Ovary (tissue), 9 donors: ENCODE results near the gene DIAPH1. TPM values are rescaled to one million over a fixed set of nuclear protein-coding genes. Genes with fewer than 3 reads are reported as not detected.
A peak's percentile ranks its signal among the peaks of the same experiment; 100 is the strongest.

Experiments used
- DNase-seq, 5 donors: peaks; one replicate each; pipeline ENCODE4 v3.0.0-alpha.2; 2019 to 2020
- H3K27ac ChIP-seq, 2 donors: fragments of 200-600 bp; one replicate each; pipeline versions ENCODE4 v1.5.1 to v1.8.0; 2019 to 2022
- H3K27me3 ChIP-seq: fragments of 200-600 bp; one replicate; pipeline ENCODE4 v1.8.0; 2022
- H3K36me3 ChIP-seq: fragments of 200-600 bp; sonication (generic); one replicate; pipeline ENCODE4 v1.5.1; 2019
- H3K4me1 ChIP-seq: one replicate; pipeline ENCODE4 v1.8.1; 2013; ENCODE audit warnings: mild to moderate bottlenecking, moderate library complexity; ENCODE audit not compliant: insufficient read depth
- H3K4me3 ChIP-seq: fragments of 200-600 bp; sonication (generic); one replicate; pipeline ENCODE4 v1.5.1; 2017
- H3K9me3 ChIP-seq, 2 donors: fragments of 200-600 bp in 1 of 2; sonication (generic) in 1 of 2; one replicate each; pipeline versions ENCODE4 v1.5.1 to v1.8.1; 2013 to 2019; ENCODE audit warnings: mild to moderate bottlenecking in 1 of 2, moderate library complexity in 1 of 2
- EP300 ChIP-seq: sonication (generic); formaldehyde crosslinking; IDR thresholded peaks from one replicate; pipeline ENCODE4 v1.6.1; 2017; ENCODE audit warnings: antibody characterized with exemption
- POLR2A ChIP-seq: fragments of 450-650 bp; IDR thresholded peaks from one replicate; pipeline ENCODE4 v1.6.1; 2017; ENCODE audit warnings: antibody characterized with exemption, mild to moderate bottlenecking, moderate library complexity
- WGBS, 3 donors: extraction: QIAGEN DNeasy Blood & Tissue Kit in 1 of 3; methylation state at CpG; one replicate each; pipeline versions ENCODE4 v1.1.5 to v1.1.7; 2013 to 2017; 5-methylcytosine and 5-hydroxymethylcytosine counted together
- intact Hi-C, 4 donors: fragments of 100-400 bp; cut with DNase I; formaldehyde crosslinking; loops; one replicate each; pipeline versions ENCODE4 v1.11.0 to v1.15.1; 2022 to 2023
- polyA plus RNA-seq, 2 donors: library from polyadenylated mRNA; stranded (reverse); fragments of 200-250 nt in 1 of 2; fragments of 350-450 nt in 1 of 2; fragmentation: Illumina TruSeq in 1 of 2; extraction: RNeasy Lipid Tissue Mini Kit (QIAGEN cat#74804) in 1 of 2; gene quantifications; one replicate each; pipeline ENCODE4 v1.2.3, GENCODE V29; 2013 to 2014
- total RNA-seq, 7 donors: library from RNA; depleted of rRNA in 2 of 7; stranded (reverse); fragments of >200 nt in 2 of 7; fragmentation: NEBNext Ultra II Directional in 3 of 7; extraction: Animal tissue kit (Norgen Biotek cat#: 25700) in 3 of 7; gene quantifications; one replicate each; pipeline versions ENCODE4 v1.1.0 to v1.2.4, GENCODE V29; 2016 to 2023
- TF ChIP-seq, protein P1 (sequence below), 3 donors: fragments of 450-650 bp in 2 of 3; fragments of 200-600 bp in 1 of 3; IDR thresholded peaks; one replicate each; pipeline versions ENCODE4 v1.5.1 to v1.8.0; 2016 to 2022; ENCODE audit warnings: antibody characterized with exemption in 3 of 3, mild to moderate bottlenecking in 1 of 3
- donor health status: DM: no; HTN: no; CAD: no; lungs with moderate emphysema.
- donor health status: DM: no; HTN: no; CAD: no.
- donor health status: Bipolar disorder and iron deficiency.
- donor health status: DM: yes; HTN: yes; CAD: no.
- donor health status: DM: no; HTN: no; CAD: no.
- donor health status: DM: yes; HTN: yes; CAD: no.

Gene DIAPH1
- total and polyA plus RNA-seq, 9 donors, result 21.2 to 51.0 (median 44.0) TPM

DNA sequence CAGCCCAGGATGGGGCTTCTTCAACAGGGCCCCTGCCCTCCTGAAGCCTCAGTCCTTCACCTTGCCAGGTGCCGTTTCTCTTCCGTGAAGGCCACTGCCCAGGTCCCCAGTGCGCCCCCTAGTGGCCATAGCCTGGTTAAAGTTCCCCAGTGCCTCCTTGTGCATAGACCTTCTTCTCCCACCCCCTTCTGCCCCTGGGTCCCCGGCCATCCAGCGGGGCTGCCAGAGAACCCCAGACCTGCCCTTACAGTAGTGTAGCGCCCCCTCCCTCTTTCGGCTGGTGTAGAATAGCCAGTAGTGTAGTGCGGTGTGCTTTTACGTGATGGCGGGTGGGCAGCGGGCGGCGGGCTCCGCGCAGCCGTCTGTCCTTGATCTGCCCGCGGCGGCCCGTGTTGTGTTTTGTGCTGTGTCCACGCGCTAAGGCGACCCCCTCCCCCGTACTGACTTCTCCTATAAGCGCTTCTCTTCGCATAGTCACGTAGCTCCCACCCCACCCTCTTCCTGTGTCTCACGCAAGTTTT, 106.3 kb downstream of the DIAPH1 start:
- peak; percentile 82 to 91 (median 89) for DNase-seq
- Histone ChIP-seq H3K27me3 (no peaks in the 10 kb centered on the region), H3K9me3 (no peaks in the 10 kb centered on the region), H3K4me3 (peak overlapping the region; percentile 64), H3K36me3 (no peaks in the 10 kb centered on the region), H3K27ac (peak overlapping the region; percentile 74 to 82), H3K4me1 (peaks cover 17% of the 10 kb centered on the region)
- 1 to 10% (median 2%) methylated on average over 28 of the region's 28 CpGs for WGBS, 3 donors
- TF ChIP-seq, protein P1, sequence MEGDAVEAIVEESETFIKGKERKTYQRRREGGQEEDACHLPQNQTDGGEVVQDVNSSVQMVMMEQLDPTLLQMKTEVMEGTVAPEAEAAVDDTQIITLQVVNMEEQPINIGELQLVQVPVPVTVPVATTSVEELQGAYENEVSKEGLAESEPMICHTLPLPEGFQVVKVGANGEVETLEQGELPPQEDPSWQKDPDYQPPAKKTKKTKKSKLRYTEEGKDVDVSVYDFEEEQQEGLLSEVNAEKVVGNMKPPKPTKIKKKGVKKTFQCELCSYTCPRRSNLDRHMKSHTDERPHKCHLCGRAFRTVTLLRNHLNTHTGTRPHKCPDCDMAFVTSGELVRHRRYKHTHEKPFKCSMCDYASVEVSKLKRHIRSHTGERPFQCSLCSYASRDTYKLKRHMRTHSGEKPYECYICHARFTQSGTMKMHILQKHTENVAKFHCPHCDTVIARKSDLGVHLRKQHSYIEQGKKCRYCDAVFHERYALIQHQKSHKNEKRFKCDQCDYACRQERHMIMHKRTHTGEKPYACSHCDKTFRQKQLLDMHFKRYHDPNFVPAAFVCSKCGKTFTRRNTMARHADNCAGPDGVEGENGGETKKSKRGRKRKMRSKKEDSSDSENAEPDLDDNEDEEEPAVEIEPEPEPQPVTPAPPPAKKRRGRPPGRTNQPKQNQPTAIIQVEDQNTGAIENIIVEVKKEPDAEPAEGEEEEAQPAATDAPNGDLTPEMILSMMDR (IDR thresholded peaks at IDR 0.05), result peak; percentile 76 to 82 (median 80)
- no peak for TF ChIP-seq POLR2A
- intact Hi-C loops, result loop anchor here in 3 of 4 donors (2.0 to 5.0 kb wide), 3 partner anchors 35 to 50 kb away; partner anchors contain the start of gene PCDHGC3 (in 3 of the 3)

DNA sequence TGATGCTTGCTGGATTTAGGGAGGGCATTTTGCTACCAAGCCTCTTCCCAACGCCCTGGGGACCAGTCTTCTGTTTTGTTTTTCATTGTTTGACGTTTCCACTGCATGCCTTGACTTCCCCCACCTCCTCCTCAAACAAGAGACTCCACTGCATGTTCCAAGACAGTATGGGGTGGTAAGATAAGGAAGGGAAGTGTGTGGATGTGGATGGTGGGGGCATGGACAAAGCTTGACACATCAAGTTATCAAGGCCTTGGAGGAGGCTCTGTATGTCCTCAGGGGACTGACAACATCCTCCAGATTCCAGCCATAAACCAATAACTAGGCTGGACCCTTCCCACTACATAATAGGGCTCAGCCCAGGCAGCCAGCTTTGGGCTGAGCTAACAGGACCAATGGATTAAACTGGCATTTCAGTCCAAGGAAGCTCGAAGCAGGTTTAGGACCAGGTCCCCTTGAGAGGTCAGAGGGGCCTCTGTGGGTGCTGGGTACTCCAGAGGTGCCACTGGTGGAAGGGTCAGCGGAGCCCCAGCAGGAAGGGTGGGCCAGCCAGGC, 107.0 kb downstream of the DIAPH1 start:
- no peaks in the 10 kb centered on the region for H3K36me3 ChIP-seq
- 54 to 63% (median 60%) methylated on average over 4 of the region's 4 CpGs for WGBS, 3 donors
- no peaks in the 10 kb centered on the region for H3K27me3 ChIP-seq
- peaks cover 19% of the 10 kb centered on the region for H3K4me1 ChIP-seq
- H3K9me3 ChIP-seq, result no peaks in the 10 kb centered on the region
- peak overlapping the region; percentile 74 to 82 for H3K27ac ChIP-seq
- no peak for TF ChIP-seq POLR2A
- no peak for TF ChIP-seq EP300
- TF ChIP-seq, protein P1 (IDR thresholded peaks at IDR 0.05), result no peak
- intact Hi-C loops, result loop anchor here in 3 of 4 donors (2.0 to 5.0 kb wide), 3 partner anchors 35 to 50 kb away; partner anchors contain the start of gene PCDHGC3 (in 3 of the 3)
- peak overlapping the region; percentile 64 for H3K4me3 ChIP-seq
- DNase-seq, result no peak

DNA sequence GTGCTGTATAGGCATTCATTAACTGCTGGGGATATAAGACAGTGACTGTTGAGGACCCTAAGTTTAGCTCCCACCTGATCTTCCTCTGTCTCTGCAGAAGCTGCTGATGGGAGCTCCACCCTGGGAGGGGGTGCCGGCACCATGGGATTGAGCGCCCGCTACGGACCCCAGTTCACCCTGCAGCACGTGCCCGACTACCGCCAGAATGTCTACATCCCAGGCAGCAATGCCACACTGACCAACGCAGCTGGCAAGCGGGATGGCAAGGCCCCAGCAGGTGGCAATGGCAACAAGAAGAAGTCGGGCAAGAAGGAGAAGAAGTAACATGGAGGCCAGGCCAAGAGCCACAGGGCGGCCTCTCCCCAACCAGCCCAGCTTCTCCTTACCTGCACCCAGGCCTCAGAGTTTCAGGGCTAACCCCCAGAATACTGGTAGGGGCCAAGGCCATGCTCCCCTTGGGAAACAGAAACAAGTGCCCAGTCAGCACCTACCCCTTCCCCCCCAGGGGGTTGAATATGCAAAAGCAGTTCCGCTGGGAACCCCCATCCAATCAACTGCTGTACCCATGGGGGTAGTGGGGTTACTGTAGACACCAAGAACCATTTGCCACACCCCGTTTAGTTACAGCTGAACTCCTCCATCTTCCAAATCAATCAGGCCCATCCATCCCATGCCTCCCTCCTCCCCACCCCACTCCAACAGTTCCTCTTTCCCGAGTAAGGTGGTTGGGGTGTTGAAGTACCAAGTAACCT, 107.8 kb downstream of the DIAPH1 start:
- H3K4me1 ChIP-seq, result peaks cover 19% of the 10 kb centered on the region
- no peaks in the 10 kb centered on the region for H3K36me3 ChIP-seq
- WGBS, 3 donors, result 90 to 91% (median 91%) methylated on average over 14 of the region's 14 CpGs
- intact Hi-C loops, result loop anchor here in 2 of 4 donors (5.0 kb wide), 2 partner anchors 34 to 51 kb away; partner anchors contain the start of gene PCDHGC3 (in 2 of the 2)
- TF ChIP-seq, protein P1 (IDR thresholded peaks at IDR 0.05), result no peak
- TF ChIP-seq EP300 (no peak), POLR2A (no peak)
- no peaks in the 10 kb centered on the region for H3K9me3 ChIP-seq
- H3K27ac ChIP-seq, result no peak overlapping the region
- H3K4me3 ChIP-seq, result no peak overlapping the region
- no peaks in the 10 kb centered on the region for H3K27me3 ChIP-seq
- peak in 1 of 5 donors; percentile 44 for DNase-seq

DNA sequence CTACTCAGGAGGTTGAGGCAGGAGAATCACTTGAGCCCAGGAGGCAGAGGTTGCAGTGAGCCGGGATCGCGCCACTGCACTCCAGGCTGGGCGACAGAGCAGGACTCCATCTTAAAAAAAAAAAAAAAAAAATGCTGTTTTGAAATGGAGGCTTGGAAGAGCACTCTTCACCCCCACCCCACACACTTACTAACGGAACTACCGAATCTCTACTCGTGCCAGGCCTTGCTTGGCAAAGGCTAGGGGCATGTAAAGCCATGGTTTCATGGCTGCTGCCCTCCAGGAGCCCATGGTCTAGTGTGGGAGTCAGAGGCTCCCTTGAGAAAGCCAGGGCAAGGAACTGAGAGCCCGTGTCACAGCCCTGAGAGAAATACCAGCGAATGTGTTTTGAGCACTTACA, 108.6 kb downstream of the DIAPH1 start:
- Histone ChIP-seq H3K4me1 (peaks cover 17% of the 10 kb centered on the region), H3K4me3 (no peak overlapping the region), H3K27ac (peak overlapping the region in 1 of 2 donors; percentile 88), H3K27me3 (no peaks in the 10 kb centered on the region), H3K36me3 (no peaks in the 10 kb centered on the region), H3K9me3 (no peaks in the 10 kb centered on the region)
- TF ChIP-seq POLR2A, result no peak
- TF ChIP-seq, protein P1 (IDR thresholded peaks at IDR 0.05), result no peak
- no peak for TF ChIP-seq EP300
- 89 to 94% (median 91%) methylated on average over 9 of the region's 9 CpGs for WGBS, 3 donors
- intact Hi-C loops, result loop anchor here in 2 of 4 donors (5.0 kb wide), 2 partner anchors 33 to 52 kb away; partner anchors contain the start of gene PCDHGC3 (in 2 of the 2)
- DNase-seq, result no peak
